Measurements from ENCODE around the gene DPT. TPM values are rescaled to one million over a fixed set of nuclear protein-coding genes. Genes with fewer than 3 reads are reported as not detected.

Gene DPT
- total RNA-seq, 1 donor from 2014 or later = 191 TPM

- no peak for DNase-seq
Measured at GRCh38 chr1:168698453-168698852, 30.6 kb downstream of the DPT start.

GRCh38 chr1:168697356-168698126, 31.5 kb downstream of the DPT start:
- DNase-seq = no peak

GRCh38 chr1:168696125-168696760, 32.8 kb downstream of the DPT start:
- no peak for DNase-seq

- no peak for DNase-seq
Measured at GRCh38 chr1:168693872-168694238, 35.2 kb downstream of the DPT start.

GRCh38 chr1:168693197-168693871, 35.7 kb downstream of the DPT start:
- no peak for DNase-seq

- DNase-seq = no peak
Measured at GRCh38 chr1:168692472-168692871, 36.5 kb downstream of the DPT start.

GRCh38 chr1:168691541-168691940, 37.5 kb downstream of the DPT start:
- no peak for DNase-seq

- no peak for DNase-seq
Measured at GRCh38 chr1:168689726-168690602, 39.0 kb downstream of the DPT start.

- no peak for DNase-seq
Measured at GRCh38 chr1:168689327-168689657, 39.7 kb downstream of the DPT start.

GRCh38 chr1:168688644-168689326, 40.2 kb downstream of the DPT start:
- no peak for DNase-seq

- no peak for DNase-seq
Measured at GRCh38 chr1:168687816-168688215, 41.2 kb downstream of the DPT start.

- no peak for DNase-seq
Measured at GRCh38 chr1:168686666-168687065, 42.3 kb downstream of the DPT start.

- DNase-seq = no peak
Measured at GRCh38 chr1:168683871-168684270, 45.1 kb downstream of the DPT start.

GRCh38 chr1:168676861-168677260, 52.1 kb downstream of the DPT start:
- no peak for DNase-seq

GRCh38 chr1:168676029-168676812, 52.8 kb downstream of the DPT start:
- DNase-seq = no peak

GRCh38 chr1:168673974-168674683, 54.9 kb downstream of the DPT start:
- no peak for DNase-seq

- DNase-seq = no peak
Measured at GRCh38 chr1:168672278-168672677, 56.7 kb downstream of the DPT start.

GRCh38 chr1:168671782-168672181, 57.2 kb downstream of the DPT start:
- no peak for DNase-seq

- DNase-seq = no peak
Measured at GRCh38 chr1:168665975-168666374, 63.0 kb downstream of the DPT start.

- DNase-seq = no peak
Measured at GRCh38 chr1:168664069-168664834, 64.8 kb downstream of the DPT start.

Data from skin of body (tissue), 2 donors.